Omental fat pad (tissue), 4 donors: ENCODE data around the gene PALD1. TPM values are rescaled to one million over a fixed set of nuclear protein-coding genes. Genes with fewer than 3 reads are reported as not detected.

Source experiments
- ATAC-seq: fragments of 150-250 bp; one replicate; pipeline ENCODE4 v1.9.1; 2016; ENCODE audit warnings: mild to moderate bottlenecking, moderate library complexity; ENCODE audit not compliant: low FRiP score
- DNase-seq: peaks from one replicate; pipeline ENCODE4 v3.0.0-alpha.2; 2019; ENCODE audit warnings: low spot score
- total RNA-seq, 4 donors: library from RNA; depleted of rRNA; stranded (reverse); fragments of >200 nt; gene quantifications; one replicate each; pipeline ENCODE4 v1.1.0, GENCODE V29; 2016
- TF ChIP-seq, protein P1 (sequence below), 3 donors: fragments of 450-650 bp; IDR thresholded peaks; one replicate each; pipeline ENCODE4 v1.5.1; 2016 to 2017; ENCODE audit warnings: antibody characterized with exemption in 3 of 3, mild to moderate bottlenecking in 3 of 3, moderate library complexity in 2 of 3

PALD1 gene
- total RNA-seq, 4 donors from 2014 or later = 3.3 to 12.1 (median 8.0) TPM

DNA sequence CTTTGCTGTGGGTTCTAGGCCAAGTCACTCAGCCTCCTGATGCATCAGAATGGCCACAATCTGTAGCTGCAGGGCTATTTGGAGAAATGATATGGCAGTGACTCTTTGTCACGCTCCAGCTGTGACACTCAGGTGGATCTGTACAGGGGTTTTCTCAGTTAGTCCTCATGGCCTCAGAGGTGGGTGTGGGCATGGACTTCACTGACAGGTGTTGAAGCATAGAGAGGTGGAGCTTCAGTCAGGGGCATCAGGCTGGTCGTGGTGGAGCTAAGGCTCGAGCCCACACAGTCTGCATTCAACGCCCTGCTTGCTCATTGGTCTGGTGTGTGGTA is 21.2 kb downstream of the PALD1 start:
- TF ChIP-seq, protein P1, sequence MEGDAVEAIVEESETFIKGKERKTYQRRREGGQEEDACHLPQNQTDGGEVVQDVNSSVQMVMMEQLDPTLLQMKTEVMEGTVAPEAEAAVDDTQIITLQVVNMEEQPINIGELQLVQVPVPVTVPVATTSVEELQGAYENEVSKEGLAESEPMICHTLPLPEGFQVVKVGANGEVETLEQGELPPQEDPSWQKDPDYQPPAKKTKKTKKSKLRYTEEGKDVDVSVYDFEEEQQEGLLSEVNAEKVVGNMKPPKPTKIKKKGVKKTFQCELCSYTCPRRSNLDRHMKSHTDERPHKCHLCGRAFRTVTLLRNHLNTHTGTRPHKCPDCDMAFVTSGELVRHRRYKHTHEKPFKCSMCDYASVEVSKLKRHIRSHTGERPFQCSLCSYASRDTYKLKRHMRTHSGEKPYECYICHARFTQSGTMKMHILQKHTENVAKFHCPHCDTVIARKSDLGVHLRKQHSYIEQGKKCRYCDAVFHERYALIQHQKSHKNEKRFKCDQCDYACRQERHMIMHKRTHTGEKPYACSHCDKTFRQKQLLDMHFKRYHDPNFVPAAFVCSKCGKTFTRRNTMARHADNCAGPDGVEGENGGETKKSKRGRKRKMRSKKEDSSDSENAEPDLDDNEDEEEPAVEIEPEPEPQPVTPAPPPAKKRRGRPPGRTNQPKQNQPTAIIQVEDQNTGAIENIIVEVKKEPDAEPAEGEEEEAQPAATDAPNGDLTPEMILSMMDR (IDR thresholded peaks at IDR 0.05) = no peak
- no peak for DNase-seq
- ATAC-seq = no peak

GRCh38 chr10:70500368-70500767 is 21.8 kb downstream of the PALD1 start:
- no peak for ATAC-seq
- TF ChIP-seq, protein P1 (IDR thresholded peaks at IDR 0.05) = no peak
- no peak for DNase-seq

DNA sequence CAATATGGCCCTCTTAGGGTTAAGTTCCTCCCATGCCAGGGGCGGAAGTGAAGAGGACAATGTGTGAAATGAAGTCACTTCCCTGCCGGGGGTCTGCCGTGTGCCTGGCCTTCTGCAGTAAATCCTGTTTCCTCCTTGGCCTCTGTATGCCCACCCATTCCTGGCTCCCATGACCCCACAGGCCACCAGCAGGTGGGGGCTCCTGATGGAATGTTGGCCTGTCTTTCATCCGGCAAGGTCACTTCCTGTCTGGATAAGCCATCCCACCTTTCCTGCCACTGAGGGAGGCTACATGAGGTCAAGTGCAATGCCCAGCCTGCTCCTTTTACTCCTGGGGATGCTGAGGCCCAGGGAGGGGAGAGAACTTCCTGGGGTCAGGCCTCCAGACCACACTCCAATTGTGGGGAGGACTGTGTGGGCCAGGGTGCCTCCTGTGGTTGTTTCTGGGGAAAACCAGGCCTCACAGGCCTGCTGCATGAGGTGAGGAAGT is 22.3 kb downstream of the PALD1 start:
- TF ChIP-seq, protein P1 (IDR thresholded peaks at IDR 0.05) = no peak
- DNase-seq (no peak), ATAC-seq (peak; percentile 55)

DNA sequence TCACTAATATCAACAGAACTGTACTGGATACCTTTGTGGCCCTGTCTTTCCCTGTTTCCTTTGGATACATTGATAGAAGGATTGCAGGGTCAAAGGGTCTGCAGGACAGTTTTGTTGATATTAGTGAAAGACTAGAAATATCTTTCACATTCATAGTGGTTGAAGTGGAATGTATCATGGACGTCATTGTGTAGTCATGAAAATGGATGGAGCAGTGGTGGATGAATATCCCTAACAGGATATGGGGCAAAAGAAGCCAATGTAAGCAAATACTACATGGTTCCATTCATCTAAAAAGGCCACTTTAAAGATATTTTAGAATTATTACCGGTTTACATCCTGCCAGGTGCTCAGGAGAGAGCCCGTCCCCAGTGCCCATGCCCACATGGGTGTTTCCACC is 23.8 kb downstream of the PALD1 start:
- TF ChIP-seq, protein P1 (IDR thresholded peaks at IDR 0.05) = no peak
- no peak for DNase-seq
- ATAC-seq = no peak

DNA sequence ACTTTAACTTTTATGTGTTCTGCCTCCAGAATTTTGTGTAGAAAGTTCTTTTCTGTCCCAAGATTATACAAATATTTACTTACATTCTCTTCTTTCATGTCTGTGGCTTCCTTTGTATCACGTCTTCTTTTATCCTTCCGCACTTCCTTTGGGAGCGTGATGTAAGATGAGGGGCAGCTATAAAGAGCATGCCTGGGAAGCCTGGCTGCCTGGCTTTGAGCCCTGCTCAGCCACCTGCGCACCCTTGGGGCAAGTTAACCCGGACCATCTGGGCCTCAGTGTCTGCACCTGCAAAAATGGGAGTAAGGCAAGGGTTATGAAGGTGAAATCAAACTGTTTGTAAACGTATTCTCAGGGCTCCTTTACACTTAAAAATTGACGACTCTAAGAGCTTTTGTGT is 25.2 kb downstream of the PALD1 start:
- DNase-seq = no peak
- ATAC-seq = no peak
- TF ChIP-seq, protein P1 (IDR thresholded peaks at IDR 0.05) = no peak

GRCh38 chr10:70504521-70505358 is 26.2 kb downstream of the PALD1 start:
- ATAC-seq = no peak
- TF ChIP-seq, protein P1 (IDR thresholded peaks at IDR 0.05) = no peak
- DNase-seq = no peak

DNA sequence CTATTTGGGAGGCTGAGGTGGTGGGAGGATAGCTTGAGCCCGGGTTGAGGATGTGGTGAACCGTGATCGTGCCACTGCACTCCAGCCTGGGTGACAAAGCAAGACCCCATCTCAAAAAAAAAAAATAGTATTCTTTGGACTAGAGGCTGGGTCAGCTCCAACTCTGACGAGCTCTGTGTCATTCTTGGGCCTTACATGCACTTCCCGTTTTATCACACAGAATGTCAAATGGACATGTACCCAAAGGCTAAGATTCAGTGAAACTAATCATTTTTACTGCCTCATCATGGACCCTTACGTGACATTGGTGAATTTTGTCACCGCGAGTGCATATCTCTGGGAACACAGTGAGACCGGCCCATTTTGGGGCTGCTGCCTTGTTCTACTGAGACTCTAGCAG is 27.3 kb downstream of the PALD1 start:
- no peak for ATAC-seq
- TF ChIP-seq, protein P1 (IDR thresholded peaks at IDR 0.05) = no peak
- DNase-seq = no peak
